Activated T-helper 1 cell treated with anti-CD3 and anti-CD28 coated beads, Interleukin-12 subunit alpha, Interleukin-12 subunit beta, Interleukin-2, Interleukin-4 antibody, amounts not matched to agents 30 ng/mL and 10 ng/mL and 1 ng/mL, durations not matched to agents 14 hours and 24 hours and 36 hours (primary cell): ENCODE measurements around the gene TLE6. TPM values are rescaled to one million over a fixed set of nuclear protein-coding genes. Genes with fewer than 3 reads are reported as not detected.
"Not testable (repeated sequence)": the region's sequence is repeated elsewhere in the genome, so short reads cannot be mapped to it uniquely, and the experiment has no call there.

ENCODE experiments used
- DNase-seq: peaks from one replicate; pipeline ENCODE4 v3.0.0; 2021; ENCODE audit warnings: low spot score
- H3K27ac Mint-ChIP-seq: one replicate; pipeline ENCODE4 v1.8.0; 2021; ENCODE audit warnings: mild to moderate bottlenecking, mixed read lengths
- H3K27me3 Mint-ChIP-seq: one replicate; pipeline ENCODE4 v1.8.0; 2022; ENCODE audit warnings: mild to moderate bottlenecking, moderate library complexity, mixed read lengths; ENCODE audit not compliant: insufficient read depth
- H3K36me3 Mint-ChIP-seq: one replicate; pipeline ENCODE4 v1.8.0; 2021; ENCODE audit warnings: low read depth, mixed read lengths
- H3K4me1 Mint-ChIP-seq: one replicate; pipeline ENCODE4 v1.8.0; 2021; ENCODE audit warnings: low read depth, mixed read lengths
- H3K4me3 Mint-ChIP-seq: one replicate; pipeline ENCODE4 v1.8.0; 2021; ENCODE audit warnings: mild to moderate bottlenecking, moderate library complexity, mixed read lengths
- H3K9me3 Mint-ChIP-seq: one replicate; pipeline ENCODE4 v1.8.0; 2021; ENCODE audit warnings: mixed read lengths
- intact Hi-C: fragments of 100-400 bp; cut with micrococcal nuclease; formaldehyde crosslinking; loops from one replicate; pipeline ENCODE4 v1.15.1; 2024
- total RNA-seq: library from RNA; stranded (reverse); gene quantifications from 2 replicates; pipeline ENCODE4 v1.2.3, GENCODE V29; 2022

The TLE6 gene
- total RNA-seq, 1 donor from 2014 or later = 0.57 TPM

DNA sequence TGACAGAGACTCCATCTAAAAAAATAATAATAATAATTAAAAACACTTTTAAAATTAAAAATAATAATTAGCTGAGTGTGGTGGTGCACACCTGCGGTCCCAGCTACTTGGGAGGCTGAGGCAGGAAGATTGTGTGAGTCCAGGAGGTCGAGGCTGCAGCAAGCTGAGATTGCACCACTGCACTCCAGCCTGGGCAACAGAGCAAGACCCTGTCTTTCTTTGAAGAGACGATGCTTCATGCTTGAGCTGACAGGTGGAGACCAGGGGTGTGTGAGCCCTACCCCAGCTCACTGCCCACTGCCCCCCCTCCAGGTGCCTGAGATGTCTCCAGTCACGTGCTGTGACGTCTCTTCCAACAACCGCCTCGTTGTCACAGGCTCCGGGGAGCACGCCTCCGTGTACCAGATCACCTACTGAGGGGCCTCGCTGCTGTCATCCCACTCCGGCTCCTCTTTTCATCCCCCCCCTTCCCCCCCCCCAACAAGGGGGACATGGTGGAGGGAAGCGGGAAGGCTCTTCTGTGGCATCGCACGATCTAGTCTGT, 17.3 kb downstream of the TLE6 start:
- H3K4me1 Mint-ChIP-seq = no peaks in the 10 kb centered on the region
- no peak for DNase-seq
- no peaks in the 10 kb centered on the region for H3K36me3 Mint-ChIP-seq
- no peak overlapping the region for H3K4me3 Mint-ChIP-seq
- H3K9me3 Mint-ChIP-seq = no peaks in the 10 kb centered on the region
- no peaks in the 10 kb centered on the region for H3K27me3 Mint-ChIP-seq
- intact Hi-C loops = no loop called here
- no peak overlapping the region for H3K27ac Mint-ChIP-seq

DNA sequence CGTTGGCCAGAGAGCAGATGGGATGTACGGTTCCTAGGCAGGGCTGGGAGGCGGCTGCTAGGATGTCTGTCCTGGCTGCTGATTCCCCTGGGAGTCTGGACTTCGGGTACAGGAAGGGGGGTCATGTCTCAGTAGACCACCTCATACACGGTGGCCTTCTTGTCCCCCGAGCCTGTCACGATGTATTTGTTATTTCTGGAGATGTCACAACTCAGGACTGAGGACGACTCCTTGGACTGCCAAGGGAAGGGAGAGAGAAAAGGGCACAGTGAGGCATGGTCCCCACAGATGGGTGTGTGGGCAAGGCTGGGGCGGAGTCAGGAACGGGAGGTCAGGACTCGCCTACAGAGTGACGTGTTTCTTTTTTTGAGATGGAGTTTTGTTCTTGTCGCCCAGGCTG, 20.4 kb downstream of the TLE6 start:
- H3K27ac Mint-ChIP-seq = no peak overlapping the region
- H3K4me3 Mint-ChIP-seq = no peak overlapping the region
- no peaks in the 10 kb centered on the region for H3K9me3 Mint-ChIP-seq
- no peaks in the 10 kb centered on the region for H3K36me3 Mint-ChIP-seq
- DNase-seq = no peak
- no peaks in the 10 kb centered on the region for H3K4me1 Mint-ChIP-seq
- no peaks in the 10 kb centered on the region for H3K27me3 Mint-ChIP-seq
- intact Hi-C loops = no loop called here

GRCh38 chr19:2998642-2999041, 21.3 kb downstream of the TLE6 start:
- Mint-ChIP-seq H3K9me3 (no peaks in the 10 kb centered on the region), H3K36me3 (no peaks in the 10 kb centered on the region), H3K27me3 (no peaks in the 10 kb centered on the region), H3K4me3 (no peak overlapping the region), H3K4me1 (no peaks in the 10 kb centered on the region), H3K27ac (no peak overlapping the region)
- DNase-seq = no peak
- intact Hi-C loops = no loop called here

GRCh38 chr19:3001235-3001800, 24.0 kb downstream of the TLE6 start:
- intact Hi-C loops = no loop called here
- Mint-ChIP-seq H3K27ac (no peak overlapping the region), H3K36me3 (no peaks in the 10 kb centered on the region), H3K4me1 (no peaks in the 10 kb centered on the region), H3K4me3 (no peak overlapping the region), H3K9me3 (no peaks in the 10 kb centered on the region), H3K27me3 (no peaks in the 10 kb centered on the region)
- DNase-seq = no peak

DNA sequence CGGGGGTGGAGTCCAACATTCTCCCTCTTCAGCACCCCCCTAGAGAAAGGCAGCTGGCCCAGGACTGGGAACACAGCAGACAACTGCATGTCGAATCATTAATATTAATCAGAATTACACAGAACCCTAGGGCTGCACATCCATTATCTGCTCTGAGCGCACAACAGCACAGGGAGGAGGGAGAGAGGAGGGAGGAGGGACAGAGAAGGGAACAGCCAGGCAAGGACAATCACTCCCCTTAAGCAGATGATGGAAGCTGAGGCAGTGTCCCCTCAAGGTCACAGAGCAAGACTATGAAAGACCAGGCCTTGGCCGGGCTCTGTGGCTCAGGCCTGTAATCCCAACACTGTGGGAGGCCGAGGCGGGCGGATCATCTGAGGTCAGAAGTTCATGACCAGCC, 25.7 kb downstream of the TLE6 start:
- intact Hi-C loops = no loop called here
- Mint-ChIP-seq H3K4me1 (no peaks in the 10 kb centered on the region), H3K36me3 (no peaks in the 10 kb centered on the region), H3K27me3 (no peaks in the 10 kb centered on the region), H3K27ac (no peak overlapping the region), H3K4me3 (no peak overlapping the region), H3K9me3 (no peaks in the 10 kb centered on the region)
- no peak for DNase-seq

DNA sequence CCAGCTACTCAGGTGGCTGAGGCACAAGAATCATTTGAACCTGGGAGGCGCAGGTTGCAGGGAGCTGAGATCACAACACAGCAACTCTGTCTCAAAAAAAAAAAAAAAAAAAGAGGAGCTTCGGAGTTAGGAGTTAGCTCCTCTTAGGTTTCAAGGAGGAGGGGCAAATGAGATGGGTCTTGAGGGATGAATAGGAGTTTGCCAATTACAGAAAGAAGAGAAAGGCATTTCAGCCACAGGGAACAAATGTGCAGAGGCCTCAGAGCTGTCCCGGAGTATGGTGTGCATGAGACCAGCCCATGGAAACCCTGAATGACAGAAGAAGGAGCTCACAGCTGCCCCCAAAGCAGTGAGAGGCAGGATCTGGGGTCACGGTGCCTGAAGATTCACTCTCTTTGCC, 27.2 kb downstream of the TLE6 start:
- intact Hi-C loops = no loop called here
- H3K27ac Mint-ChIP-seq = no peak overlapping the region
- H3K4me3 Mint-ChIP-seq = no peak overlapping the region
- no peaks in the 10 kb centered on the region for H3K36me3 Mint-ChIP-seq
- H3K9me3 Mint-ChIP-seq = no peaks in the 10 kb centered on the region
- H3K27me3 Mint-ChIP-seq = no peaks in the 10 kb centered on the region
- no peaks in the 10 kb centered on the region for H3K4me1 Mint-ChIP-seq
- DNase-seq = no peak

DNA sequence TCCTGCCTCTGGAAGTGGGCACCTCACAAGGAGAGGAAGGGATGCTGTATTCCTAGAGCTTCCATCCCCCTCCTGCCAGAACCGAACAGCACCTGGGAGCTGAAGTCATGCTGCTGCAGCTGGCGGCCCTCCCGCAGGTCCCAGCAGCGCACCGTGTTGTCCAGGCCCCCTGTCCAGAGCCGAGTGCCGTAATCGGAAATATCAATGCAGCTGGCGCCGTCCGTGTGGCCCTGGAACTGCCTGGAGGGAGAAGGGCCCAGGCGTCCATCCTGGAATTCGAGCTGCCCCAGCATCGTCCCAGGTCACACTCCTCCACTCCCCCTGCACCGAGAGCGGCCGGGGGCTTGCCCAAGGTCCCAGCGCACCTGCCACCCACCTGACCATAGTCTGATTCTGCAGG, 28.0 kb downstream of the TLE6 start:
- H3K4me3 Mint-ChIP-seq = no peak overlapping the region
- no peaks in the 10 kb centered on the region for H3K27me3 Mint-ChIP-seq
- DNase-seq = no peak
- H3K27ac Mint-ChIP-seq = no peak overlapping the region
- no peaks in the 10 kb centered on the region for H3K4me1 Mint-ChIP-seq
- no peaks in the 10 kb centered on the region for H3K36me3 Mint-ChIP-seq
- H3K9me3 Mint-ChIP-seq = no peaks in the 10 kb centered on the region
- intact Hi-C loops = no loop called here

GRCh38 chr19:3006075-3006767, 28.9 kb downstream of the TLE6 start:
- Mint-ChIP-seq H3K4me1 (no peaks in the 10 kb centered on the region), H3K9me3 (no peaks in the 10 kb centered on the region), H3K27ac (no peak overlapping the region), H3K36me3 (no peaks in the 10 kb centered on the region), H3K27me3 (no peaks in the 10 kb centered on the region), H3K4me3 (no peak overlapping the region)
- intact Hi-C loops = no loop called here
- no peak for DNase-seq

- Mint-ChIP-seq H3K4me3 (no peak overlapping the region), H3K4me1 (no peaks in the 10 kb centered on the region), H3K9me3 (no peaks in the 10 kb centered on the region), H3K36me3 (no peaks in the 10 kb centered on the region), H3K27ac (no peak overlapping the region), H3K27me3 (no peaks in the 10 kb centered on the region)
- no peak for DNase-seq
- intact Hi-C loops = no loop called here
Observed at GRCh38 chr19:3007975-3008374, 30.6 kb downstream of the TLE6 start.

- DNase-seq = no peak
- no peak overlapping the region for H3K4me3 Mint-ChIP-seq
- no peak overlapping the region for H3K27ac Mint-ChIP-seq
- H3K4me1 Mint-ChIP-seq = no peaks in the 10 kb centered on the region
- no peaks in the 10 kb centered on the region for H3K36me3 Mint-ChIP-seq
- H3K9me3 Mint-ChIP-seq = no peaks in the 10 kb centered on the region
- intact Hi-C loops = no loop called here
- no peaks in the 10 kb centered on the region for H3K27me3 Mint-ChIP-seq
Observed at GRCh38 chr19:3008994-3009393, 31.6 kb downstream of the TLE6 start.

GRCh38 chr19:3010871-3011270, 33.5 kb downstream of the TLE6 start:
- no peak for DNase-seq
- H3K4me1 Mint-ChIP-seq = no peaks in the 10 kb centered on the region
- H3K9me3 Mint-ChIP-seq = no peaks in the 10 kb centered on the region
- no peak overlapping the region for H3K27ac Mint-ChIP-seq
- H3K4me3 Mint-ChIP-seq = no peak overlapping the region
- H3K27me3 Mint-ChIP-seq = no peaks in the 10 kb centered on the region
- intact Hi-C loops = no loop called here
- H3K36me3 Mint-ChIP-seq = no peaks in the 10 kb centered on the region

DNA sequence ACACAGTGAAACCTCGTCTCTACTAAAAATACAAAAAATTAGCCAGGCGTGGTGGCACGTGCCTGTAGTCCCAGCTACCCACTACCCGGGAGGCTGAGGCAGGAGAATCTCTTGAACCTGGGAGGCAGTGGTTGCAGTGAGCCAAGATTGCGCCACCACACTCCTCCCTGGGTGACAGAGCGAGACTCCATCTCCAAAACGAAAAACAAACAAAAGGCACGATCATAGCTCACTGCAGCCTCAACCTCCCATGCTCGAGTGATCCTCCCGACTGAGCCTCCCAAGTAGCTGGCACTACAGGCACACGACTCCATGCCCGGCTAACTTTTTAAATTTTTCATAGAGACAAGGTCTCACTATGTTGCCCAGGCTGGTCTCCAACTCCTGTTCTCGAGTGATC, 34.7 kb downstream of the TLE6 start:
- H3K9me3 Mint-ChIP-seq, H3K36me3 Mint-ChIP-seq, H3K27ac Mint-ChIP-seq, H3K4me3 Mint-ChIP-seq, intact Hi-C loops, DNase-seq, H3K4me1 Mint-ChIP-seq, H3K27me3 Mint-ChIP-seq: not testable (repeated sequence)

- H3K36me3 Mint-ChIP-seq = no peaks in the 10 kb centered on the region
- H3K4me1 Mint-ChIP-seq = no peaks in the 10 kb centered on the region
Observed at GRCh38 chr19:3012621-3013262, 35.4 kb downstream of the TLE6 start.

More at GRCh38 chr19:3012621-3013262, 35.4 kb downstream of the TLE6 start:
- Mint-ChIP-seq H3K4me3 (no peak overlapping the region), H3K27me3 (no peaks in the 10 kb centered on the region), H3K27ac (no peak overlapping the region), H3K9me3 (no peaks in the 10 kb centered on the region)
- no peak for DNase-seq
- intact Hi-C loops = no loop called here
